ENCODE results near the gene SRPX2.

GRCh38 chrX:100596601-100597000 is 47.4 kb upstream of the SRPX2 start:
- TF ChIP-seq CTCF (IDR thresholded peaks at IDR 0.05) (no peak), FOSL2 (IDR thresholded peaks at IDR 0.05; ENCODE audit: borderline replicate concordance, low read depth) (no peak)
